Uterus (tissue), 2 donors: Measurements from ENCODE around the gene AGXT2.

Experiments
- CTCF ChIP-seq, 4 experiments: fragments of 200-600 bp in 2 of 4; fragments of 450-650 bp in 2 of 4; sonication (generic) in 2 of 4; IDR thresholded peaks; one replicate each; pipeline ENCODE4 v1.5.1; 2016 to 2019; ENCODE audit warnings: antibody characterized with exemption in 4 of 4, mild to moderate bottlenecking in 2 of 4, moderate library complexity in 1 of 4
- POLR2A ChIP-seq, 2 donors: fragments of 450-650 bp; IDR thresholded peaks; one replicate each; pipeline ENCODE4 v1.6.1; 2016; ENCODE audit warnings: antibody characterized with exemption in 2 of 2, mild to moderate bottlenecking in 1 of 2, moderate library complexity in 1 of 2

GRCh38 chr5:35052838-35053237 is 5.1 kb upstream of the AGXT2 start:
- no peak for TF ChIP-seq CTCF (IDR thresholded peaks at IDR 0.05)
- TF ChIP-seq POLR2A (IDR thresholded peaks at IDR 0.05): no peak
